ENCODE measurements around the gene SMYD1.

DNA sequence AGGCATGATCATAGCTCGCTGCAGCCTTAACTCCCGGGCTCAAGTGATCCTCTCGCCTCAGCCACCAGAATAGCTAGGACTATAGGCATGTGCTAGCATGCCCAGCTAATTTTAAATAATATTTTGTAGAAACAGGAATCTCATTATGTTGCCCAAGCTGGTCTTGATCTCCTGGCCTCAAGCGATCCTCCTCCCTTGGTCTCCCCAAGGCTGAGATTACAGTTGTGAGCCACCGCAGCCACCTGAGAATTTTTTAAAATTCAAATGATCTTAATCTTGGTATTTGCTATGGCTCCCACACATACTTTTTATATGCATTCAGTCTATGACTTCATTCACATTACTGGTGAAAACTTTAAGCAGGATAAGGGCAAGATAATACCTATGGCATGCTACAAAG is 25.1 kb upstream of the SMYD1 start:
- no peak for TF ChIP-seq MEF2A (IDR thresholded peaks at IDR 0.05; ENCODE audit: insufficient read depth, low read depth, low read length)
- no peak for TF ChIP-seq MYC (IDR thresholded peaks at IDR 0.05; ENCODE audit: insufficient read depth, insufficient read length, insufficient replicate concordance, low read length, severe bottlenecking)
- no peak for TF ChIP-seq TCF3 (IDR thresholded peaks at IDR 0.05; ENCODE audit: borderline replicate concordance, insufficient read depth, low read depth, low read length)
- TF ChIP-seq CREB1 (IDR thresholded peaks at IDR 0.05; ENCODE audit: low read depth): no peak

All from GM12878 (cell line).